Renal cortex interstitium (tissue), 11 donors: ENCODE data around the gene CNDP1. TPM values are rescaled to one million over a fixed set of nuclear protein-coding genes. Genes with fewer than 3 reads are reported as not detected.
"Not testable (repeated sequence)": the region's sequence is repeated elsewhere in the genome, so short reads cannot be mapped to it uniquely, and the experiment has no call there.

Experiments
- DNase-seq, 11 donors: peaks; one replicate each; pipeline ENCODE4 v3.0.0-alpha.2; 2013; ENCODE audit warnings: low read depth in 9 of 11, low spot score in 4 of 11; ENCODE audit errors: extremely low read depth in 1 of 11
- polyA plus RNA-seq, 3 donors: library from polyadenylated mRNA; unstranded; fragments of 120-200 nt; gene quantifications; one replicate each; pipeline ENCODE4 v1.2.1, GENCODE V29; 2013; ENCODE audit not compliant: insufficient read length in 3 of 3

The CNDP1 gene
- polyA plus RNA-seq, 3 donors: 1.2 to 2.0 (median 1.3) TPM

- DNase-seq: no peak
Measured at GRCh38 chr18:74563999-74564398, 29.7 kb downstream of the CNDP1 start.

- not testable (repeated sequence) for DNase-seq
Measured at GRCh38 chr18:74565164-74565563, 30.9 kb downstream of the CNDP1 start.

- DNase-seq: not testable (repeated sequence)
Measured at GRCh38 chr18:74565993-74566392, 31.7 kb downstream of the CNDP1 start.

GRCh38 chr18:74567822-74568221, 33.5 kb downstream of the CNDP1 start:
- no peak for DNase-seq

GRCh38 chr18:74569401-74569800, 35.1 kb downstream of the CNDP1 start:
- DNase-seq: no peak

GRCh38 chr18:74570266-74570665, 36.0 kb downstream of the CNDP1 start:
- DNase-seq: no peak

GRCh38 chr18:74571895-74572680, 37.8 kb downstream of the CNDP1 start:
- DNase-seq: no peak

- DNase-seq: no peak
Measured at GRCh38 chr18:74573053-74573452, 38.8 kb downstream of the CNDP1 start.

GRCh38 chr18:74574916-74575315, 40.6 kb downstream of the CNDP1 start:
- no peak for DNase-seq

GRCh38 chr18:74577019-74577418, 42.7 kb downstream of the CNDP1 start:
- no peak for DNase-seq

GRCh38 chr18:74579496-74580065, 45.3 kb downstream of the CNDP1 start:
- no peak for DNase-seq

- DNase-seq: no peak
Measured at GRCh38 chr18:74582642-74583041, 48.3 kb downstream of the CNDP1 start.

GRCh38 chr18:74587441-74587840, 53.1 kb downstream of the CNDP1 start:
- no peak for DNase-seq

GRCh38 chr18:74589021-74589420, 54.7 kb downstream of the CNDP1 start:
- no peak for DNase-seq

- DNase-seq: no peak
Measured at GRCh38 chr18:74589811-74590210, 55.5 kb downstream of the CNDP1 start.

- DNase-seq: no peak
Measured at GRCh38 chr18:74590671-74591070, 56.4 kb downstream of the CNDP1 start.

GRCh38 chr18:74595431-74595830, 61.1 kb downstream of the CNDP1 start:
- DNase-seq: no peak

GRCh38 chr18:74597034-74597661, 62.8 kb downstream of the CNDP1 start:
- peak in 6 of 11 donors; percentile 30 to 69 (median 67) for DNase-seq

GRCh38 chr18:74597662-74598349, 63.5 kb downstream of the CNDP1 start, which contains the start of gene ZNF407:
Gene ZNF407 (plus strand): TSS chr18:74597870. CDS start chr18:74631020, 33,150 bp downstream.
- DNase-seq: peak; percentile 85 to 96 (median 92)
